Left lung (tissue), 10 donors: Measurements from ENCODE around the gene CNPPD1. TPM values are rescaled to one million over a fixed set of nuclear protein-coding genes. Genes with fewer than 3 reads are reported as not detected.

Experiments used
- ATAC-seq: fragments of 200-7000 bp; cut with Tn5 transposase; one replicate; pipeline ENCODE4 v1.9.1; 2020; ENCODE audit warnings: moderate library complexity
- DNase-seq, 4 donors: peaks; one replicate each; pipeline ENCODE4 v3.0.0-alpha.2; 2013 to 2020
- H3K27ac ChIP-seq, 2 donors: fragments of 200-600 bp; sonication (generic) in 1 of 2; one replicate each; pipeline versions ENCODE4 v1.5.0 to v1.8.0; 2020 to 2021
- H3K27me3 ChIP-seq, 2 donors: fragments of 200-600 bp; sonication (generic) in 1 of 2; one replicate each; pipeline versions ENCODE4 v1.5.0 to v1.8.0; 2020 to 2021
- H3K36me3 ChIP-seq, 2 donors: fragments of 200-600 bp; sonication (generic) in 1 of 2; one replicate each; pipeline versions ENCODE4 v1.5.0 to v1.8.0; 2020 to 2021
- H3K4me1 ChIP-seq, 2 donors: fragments of 200-600 bp; one replicate each; pipeline ENCODE4 v1.8.0; 2021
- H3K4me3 ChIP-seq, 2 donors: fragments of 200-600 bp; sonication (generic) in 1 of 2; one replicate each; pipeline versions ENCODE4 v1.5.0 to v1.8.0; 2020 to 2021; ENCODE audit warnings: mild to moderate bottlenecking in 1 of 2
- H3K9me3 ChIP-seq, 2 donors: fragments of 200-600 bp; sonication (generic) in 1 of 2; one replicate each; pipeline versions ENCODE4 v1.5.0 to v1.8.0; 2020 to 2021
- intact Hi-C, 2 donors: fragments of 100-400 bp; cut with DNase I; formaldehyde crosslinking; loops; one replicate each; pipeline versions ENCODE4 v1.11.2 to v1.14.2; 2022
- polyA plus RNA-seq, 6 donors: library from polyadenylated mRNA; unstranded; fragments of 120-200 nt; gene quantifications; one replicate each; pipeline ENCODE4 v1.2.1, GENCODE V29; 2013; ENCODE audit not compliant: insufficient read length in 6 of 6
- total RNA-seq, 2 donors: library from RNA; stranded (reverse); fragmentation: NEBNext Ultra II Directional; extraction: Animal tissue kit (Norgen Biotek cat#: 25700); gene quantifications; one replicate each; pipeline ENCODE4 v1.2.1, GENCODE V29; 2021
- TF ChIP-seq, protein P1 (sequence below), 2 donors: fragments of 200-600 bp; sonication (generic) in 1 of 2; IDR thresholded peaks; one replicate each; pipeline versions ENCODE4 v1.5.0 to v1.8.0; 2021; ENCODE audit warnings: antibody characterized with exemption in 2 of 2
- donor health status: DM: no; HTN: yes; CAD: no.
- donor health status: DM: no; HTN: no; CAD: no.

Gene CNPPD1
- total and polyA plus RNA-seq, 8 donors = 34.6 to 68.2 (median 42.0) TPM

DNA sequence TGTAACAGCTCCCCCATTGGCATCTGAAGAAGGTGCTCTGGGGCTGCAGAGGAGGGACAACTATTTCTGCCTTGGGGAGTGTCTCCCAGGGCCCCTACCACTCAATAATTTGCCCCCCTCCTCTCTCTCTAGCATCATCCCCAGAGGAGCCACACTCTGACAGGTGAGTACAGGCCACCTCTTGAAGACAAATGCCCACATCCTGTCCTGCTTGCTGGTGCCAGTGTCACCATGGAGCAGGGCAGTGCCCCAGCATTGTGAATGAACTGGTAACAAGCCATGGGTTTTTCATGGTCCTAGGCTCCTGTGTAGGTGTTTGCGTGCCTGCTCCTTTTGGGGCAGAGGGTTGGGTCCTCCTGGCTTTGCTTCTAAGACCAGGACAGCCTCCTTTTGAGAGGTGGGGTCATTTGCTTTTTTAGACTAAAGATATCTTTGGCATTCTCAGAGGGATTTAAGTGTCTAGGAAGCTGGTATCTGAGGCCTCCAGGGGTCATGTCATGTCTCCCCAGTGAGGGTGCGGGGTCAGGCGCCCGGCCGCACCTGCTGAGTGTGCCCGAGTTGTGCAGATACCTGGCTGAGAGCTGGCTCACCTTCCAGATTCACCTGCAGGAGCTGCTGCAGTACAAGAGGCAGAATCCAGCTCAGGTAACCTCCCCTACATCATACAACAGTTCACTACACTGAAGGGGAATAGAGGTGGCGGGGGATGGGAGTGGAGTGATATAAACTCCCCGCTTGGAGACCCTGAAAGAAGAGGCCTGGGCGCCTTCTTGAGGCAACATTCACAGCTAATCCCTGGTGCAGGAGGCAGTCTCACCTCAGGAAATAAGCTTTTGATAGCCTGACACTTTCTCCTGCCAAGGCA lies 3.1 kb upstream of the CNPPD1 start:
- Histone ChIP-seq H3K4me1 (peaks cover 18 to 60% of the 10 kb centered on the region in 2 donors), H3K27ac (no peak overlapping the region), H3K36me3 (peaks cover 0 to 58% of the 10 kb centered on the region in 2 donors), H3K9me3 (no peaks in the 10 kb centered on the region), H3K4me3 (no peak overlapping the region), H3K27me3 (no peaks in the 10 kb centered on the region)
- TF ChIP-seq, protein P1, sequence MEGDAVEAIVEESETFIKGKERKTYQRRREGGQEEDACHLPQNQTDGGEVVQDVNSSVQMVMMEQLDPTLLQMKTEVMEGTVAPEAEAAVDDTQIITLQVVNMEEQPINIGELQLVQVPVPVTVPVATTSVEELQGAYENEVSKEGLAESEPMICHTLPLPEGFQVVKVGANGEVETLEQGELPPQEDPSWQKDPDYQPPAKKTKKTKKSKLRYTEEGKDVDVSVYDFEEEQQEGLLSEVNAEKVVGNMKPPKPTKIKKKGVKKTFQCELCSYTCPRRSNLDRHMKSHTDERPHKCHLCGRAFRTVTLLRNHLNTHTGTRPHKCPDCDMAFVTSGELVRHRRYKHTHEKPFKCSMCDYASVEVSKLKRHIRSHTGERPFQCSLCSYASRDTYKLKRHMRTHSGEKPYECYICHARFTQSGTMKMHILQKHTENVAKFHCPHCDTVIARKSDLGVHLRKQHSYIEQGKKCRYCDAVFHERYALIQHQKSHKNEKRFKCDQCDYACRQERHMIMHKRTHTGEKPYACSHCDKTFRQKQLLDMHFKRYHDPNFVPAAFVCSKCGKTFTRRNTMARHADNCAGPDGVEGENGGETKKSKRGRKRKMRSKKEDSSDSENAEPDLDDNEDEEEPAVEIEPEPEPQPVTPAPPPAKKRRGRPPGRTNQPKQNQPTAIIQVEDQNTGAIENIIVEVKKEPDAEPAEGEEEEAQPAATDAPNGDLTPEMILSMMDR (IDR thresholded peaks at IDR 0.05) = no peak
- DNase-seq = no peak
- ATAC-seq = no peak
- intact Hi-C loops = no loop called here

DNA sequence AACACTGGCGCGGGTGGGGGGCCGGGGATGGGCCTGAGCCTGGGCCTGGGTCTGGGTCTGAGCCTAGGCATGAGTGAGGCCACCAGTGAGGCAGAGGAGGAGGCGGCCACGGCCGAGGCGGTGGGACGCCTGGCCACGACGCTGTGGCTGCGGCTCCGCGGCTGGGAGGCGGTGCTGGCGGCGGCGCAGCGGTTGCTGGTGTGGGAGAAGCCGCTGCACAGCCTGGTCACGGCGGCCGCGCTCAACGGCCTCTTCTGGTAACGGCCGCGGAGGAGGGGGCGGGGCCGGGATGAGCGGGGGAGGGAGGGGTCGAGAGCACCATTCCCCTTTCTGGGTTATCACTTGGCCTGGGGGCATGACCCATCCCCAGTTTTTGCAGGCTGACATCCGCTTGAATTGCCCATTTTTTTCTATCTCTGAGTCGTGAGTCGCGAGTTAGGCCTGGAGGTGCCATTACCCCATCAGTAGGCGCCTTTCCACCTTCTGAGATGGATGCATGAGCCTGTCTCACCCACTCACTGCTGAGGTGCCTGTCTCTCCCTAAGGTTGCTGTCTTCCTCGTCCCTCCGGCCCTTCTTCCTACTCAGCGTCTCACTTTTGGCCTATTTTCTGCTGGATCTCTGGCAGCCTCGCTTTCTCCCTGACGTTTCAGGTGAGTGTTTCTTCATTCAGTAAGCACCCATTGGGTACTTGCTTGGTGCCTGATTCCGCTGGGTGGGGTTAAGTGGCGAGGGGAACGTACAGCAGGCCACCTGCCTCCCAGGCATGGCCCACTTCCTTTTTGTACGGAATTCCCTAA lies 1.9 kb upstream of the CNPPD1 start:
- Histone ChIP-seq H3K4me1 (peaks cover 18 to 66% of the 10 kb centered on the region in 2 donors), H3K36me3 (peaks cover 0 to 58% of the 10 kb centered on the region in 2 donors), H3K9me3 (no peaks in the 10 kb centered on the region), H3K27ac (peak overlapping the region; percentile 99 to 100), H3K27me3 (no peaks in the 10 kb centered on the region), H3K4me3 (peak overlapping the region; percentile 98)
- intact Hi-C loops = no loop called here
- ATAC-seq (peak; percentile 1), DNase-seq (peak in 2 of 4 donors; percentile 28 to 91)
- TF ChIP-seq, protein P1 (IDR thresholded peaks at IDR 0.05) = no peak

DNA sequence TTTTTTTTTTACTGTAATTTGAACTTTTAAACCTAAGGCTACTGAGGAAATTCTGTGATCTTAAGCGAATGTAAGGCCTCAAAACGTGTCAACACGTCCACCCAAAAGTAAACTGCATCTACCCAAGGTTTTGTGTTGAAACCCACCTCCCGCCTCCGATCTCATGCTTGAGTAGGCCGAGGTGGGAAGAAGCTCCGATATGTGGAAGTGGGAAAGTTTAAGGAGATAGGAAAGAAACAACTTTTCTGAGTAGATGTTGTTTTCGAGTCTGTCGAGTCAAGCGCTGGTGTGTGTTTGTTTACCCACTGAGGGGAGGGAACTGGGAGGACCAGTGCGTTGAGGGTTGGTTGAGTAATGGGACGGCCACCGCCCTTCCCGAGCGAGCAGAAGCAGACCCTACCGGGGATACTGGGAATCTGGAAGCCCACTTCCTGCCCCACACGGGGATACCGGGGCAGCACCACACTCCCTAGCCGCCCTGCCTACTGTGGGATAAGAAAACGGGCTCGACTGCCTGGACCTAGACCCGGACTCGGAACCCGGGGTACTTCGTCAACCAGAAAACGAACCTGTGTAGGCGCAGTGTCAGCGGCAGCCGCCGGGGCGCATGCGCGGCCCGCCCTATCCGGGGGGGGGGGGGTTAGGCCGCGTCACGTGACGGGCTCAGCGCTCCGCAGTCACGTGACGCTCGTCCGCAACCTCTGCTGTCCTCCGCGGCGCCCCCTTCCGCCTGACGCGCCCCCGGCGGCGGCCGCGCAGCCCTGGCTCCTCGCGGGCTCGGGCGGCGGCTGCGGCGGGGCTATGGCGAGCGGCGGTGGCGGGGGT lies 1.0 kb upstream of the CNPPD1 start, which contains the start of gene RETREG2:
TSS of gene RETREG2 (plus strand) at position 724 of the 825 bp plus-strand sequence. CDS start at position 802, 78 bp downstream.
- ATAC-seq (peak; percentile 86), DNase-seq (peak; percentile 90 to 96 (median 93))
- H3K36me3 ChIP-seq = peaks cover 0 to 58% of the 10 kb centered on the region in 2 donors
- H3K9me3 ChIP-seq = no peaks in the 10 kb centered on the region
- TF ChIP-seq, protein P1 (IDR thresholded peaks at IDR 0.05) = peak; percentile 20 to 48
- peaks cover 18 to 63% of the 10 kb centered on the region in 2 donors for H3K4me1 ChIP-seq
- intact Hi-C loops = no loop called here
- no peaks in the 10 kb centered on the region for H3K27me3 ChIP-seq
- H3K4me3 ChIP-seq = peak within 1 kb of the TSS; percentile 98
- peak within 1 kb of the TSS; percentile 99 to 100 for H3K27ac ChIP-seq

DNA sequence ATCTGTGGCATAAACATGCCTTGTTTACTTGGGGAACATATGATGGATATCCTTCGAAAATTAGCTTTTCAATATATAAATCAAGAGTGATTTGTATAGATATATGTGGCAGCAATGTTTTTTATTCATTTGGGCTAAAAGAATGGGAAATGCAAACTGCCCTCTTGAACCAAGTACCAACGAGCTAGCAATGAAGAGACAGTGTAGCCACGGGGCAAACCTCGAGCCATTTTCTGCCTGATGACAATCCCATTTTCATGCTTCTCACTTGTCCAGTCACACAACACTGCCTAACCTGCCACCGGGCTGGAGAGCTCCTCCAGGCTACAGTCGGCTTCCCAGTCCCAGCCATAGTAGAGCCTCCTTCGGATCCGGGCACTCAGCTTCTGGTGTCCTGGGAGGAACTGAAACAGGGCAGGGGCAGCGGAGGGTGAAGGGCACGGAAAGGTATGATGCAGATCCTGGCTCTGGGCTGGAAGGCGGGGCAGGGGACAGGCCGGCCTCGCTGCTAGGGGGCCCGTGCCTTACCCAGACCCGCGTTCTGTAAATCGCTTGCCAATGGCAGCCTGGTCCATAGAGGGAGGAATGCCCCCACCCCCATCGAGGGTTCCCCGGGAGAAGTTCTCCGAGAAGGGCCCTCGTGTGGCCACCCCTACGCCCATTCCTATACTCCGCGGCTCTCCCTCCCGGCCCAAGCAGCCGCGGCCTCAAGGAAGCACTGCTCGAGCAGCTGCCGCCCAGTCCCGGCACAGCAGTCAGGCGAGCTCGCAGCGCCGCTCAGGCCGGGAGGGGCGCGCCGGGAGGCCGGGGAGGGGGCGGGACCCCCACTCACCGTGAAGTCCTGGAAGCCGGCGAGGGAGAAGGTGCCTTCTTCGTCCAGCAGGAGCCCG lies 552 bp downstream of the CNPPD1 start:
- ATAC-seq (peak; percentile 45), DNase-seq (peak in 3 of 4 donors; percentile 8 to 70 (median 44))
- Histone ChIP-seq H3K4me1 (peaks cover 18 to 54% of the 10 kb centered on the region in 2 donors), H3K27me3 (no peaks in the 10 kb centered on the region), H3K9me3 (no peaks in the 10 kb centered on the region), H3K27ac (peak overlapping the region; percentile 99 to 100), H3K36me3 (peaks cover 0 to 57% of the 10 kb centered on the region in 2 donors), H3K4me3 (peak overlapping the region; percentile 98)
- intact Hi-C loops = no loop called here
- TF ChIP-seq, protein P1 (IDR thresholded peaks at IDR 0.05) = no peak
